Measurements from ENCODE around the gene IP6K2. TPM values are rescaled to one million over a fixed set of nuclear protein-coding genes. Genes with fewer than 3 reads are reported as not detected.
A peak's percentile ranks its signal among the peaks of the same experiment; 100 is the strongest.

IP6K2 gene
- total and polyA plus RNA-seq, 10 of the 15 experiments (the other 5 are each of a cell fraction or from before 2014, with no cell fraction given), result 25.8 to 95.9 (median 69.0) TPM

DNA sequence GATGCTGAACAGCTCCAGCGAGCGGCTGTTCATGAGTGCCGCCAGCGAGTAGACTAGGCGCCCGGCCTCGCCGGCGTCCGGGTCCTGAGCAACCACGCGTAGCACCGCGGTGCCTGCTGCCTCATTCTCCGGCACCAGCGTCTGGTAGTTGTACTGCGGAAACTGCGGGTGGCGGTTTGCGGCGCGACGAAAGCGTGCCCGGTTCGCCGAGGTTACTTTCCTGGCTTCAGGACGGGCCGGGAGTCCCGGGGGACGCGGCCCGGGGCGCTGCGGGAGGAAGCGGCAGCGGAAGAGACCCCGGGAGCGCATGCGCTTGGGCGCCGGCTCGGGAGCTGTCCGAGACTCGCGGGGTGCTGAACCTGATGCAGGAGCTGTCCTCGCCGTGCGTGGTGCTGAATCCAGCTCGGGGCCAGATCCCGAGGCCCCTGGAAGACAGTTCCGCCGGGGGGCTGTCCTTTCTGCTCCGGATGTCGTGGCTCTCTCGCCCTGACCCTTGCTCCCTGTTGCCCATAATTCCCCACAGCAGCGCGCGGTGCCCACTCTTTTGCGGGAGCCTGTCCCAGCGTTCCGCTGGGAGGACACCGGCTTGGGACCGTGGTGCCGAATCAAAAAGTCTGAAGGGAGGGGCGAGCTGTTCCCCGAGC, 55.4 kb downstream of the IP6K2 start (continued):
- TF ChIP-seq, protein P1, sequence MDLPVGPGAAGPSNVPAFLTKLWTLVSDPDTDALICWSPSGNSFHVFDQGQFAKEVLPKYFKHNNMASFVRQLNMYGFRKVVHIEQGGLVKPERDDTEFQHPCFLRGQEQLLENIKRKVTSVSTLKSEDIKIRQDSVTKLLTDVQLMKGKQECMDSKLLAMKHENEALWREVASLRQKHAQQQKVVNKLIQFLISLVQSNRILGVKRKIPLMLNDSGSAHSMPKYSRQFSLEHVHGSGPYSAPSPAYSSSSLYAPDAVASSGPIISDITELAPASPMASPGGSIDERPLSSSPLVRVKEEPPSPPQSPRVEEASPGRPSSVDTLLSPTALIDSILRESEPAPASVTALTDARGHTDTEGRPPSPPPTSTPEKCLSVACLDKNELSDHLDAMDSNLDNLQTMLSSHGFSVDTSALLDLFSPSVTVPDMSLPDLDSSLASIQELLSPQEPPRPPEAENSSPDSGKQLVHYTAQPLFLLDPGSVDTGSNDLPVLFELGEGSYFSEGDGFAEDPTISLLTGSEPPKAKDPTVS (IDR thresholded peaks at IDR 0.05; ENCODE audit: low read depth, low read length), result no peak
- TF ChIP-seq, protein P2, sequence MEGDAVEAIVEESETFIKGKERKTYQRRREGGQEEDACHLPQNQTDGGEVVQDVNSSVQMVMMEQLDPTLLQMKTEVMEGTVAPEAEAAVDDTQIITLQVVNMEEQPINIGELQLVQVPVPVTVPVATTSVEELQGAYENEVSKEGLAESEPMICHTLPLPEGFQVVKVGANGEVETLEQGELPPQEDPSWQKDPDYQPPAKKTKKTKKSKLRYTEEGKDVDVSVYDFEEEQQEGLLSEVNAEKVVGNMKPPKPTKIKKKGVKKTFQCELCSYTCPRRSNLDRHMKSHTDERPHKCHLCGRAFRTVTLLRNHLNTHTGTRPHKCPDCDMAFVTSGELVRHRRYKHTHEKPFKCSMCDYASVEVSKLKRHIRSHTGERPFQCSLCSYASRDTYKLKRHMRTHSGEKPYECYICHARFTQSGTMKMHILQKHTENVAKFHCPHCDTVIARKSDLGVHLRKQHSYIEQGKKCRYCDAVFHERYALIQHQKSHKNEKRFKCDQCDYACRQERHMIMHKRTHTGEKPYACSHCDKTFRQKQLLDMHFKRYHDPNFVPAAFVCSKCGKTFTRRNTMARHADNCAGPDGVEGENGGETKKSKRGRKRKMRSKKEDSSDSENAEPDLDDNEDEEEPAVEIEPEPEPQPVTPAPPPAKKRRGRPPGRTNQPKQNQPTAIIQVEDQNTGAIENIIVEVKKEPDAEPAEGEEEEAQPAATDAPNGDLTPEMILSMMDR (IDR thresholded peaks at IDR 0.05 in 2 of 3, conservative IDR thresholded peaks at IDR 0.05 in 1 of 3; ENCODE audit: control insufficient read depth in 2 of 3, extremely low read depth in 1 of 3, insufficient read depth in 1 of 3, low read depth in 3 of 3, low read length in 3 of 3), result no peak
- TF ChIP-seq GABPA (IDR thresholded peaks at IDR 0.05; ENCODE audit: low read depth) (no peak), KDM1A (IDR thresholded peaks at IDR 0.05; ENCODE audit: borderline replicate concordance) (no peak), YY1 (IDR thresholded peaks at IDR 0.05; ENCODE audit: low read depth, low read length) (no peak), LARP7 (IDR thresholded peaks at IDR 0.05) (peak; percentile 71; the same call in 1 of the 2 replicates), EED (IDR thresholded peaks at IDR 0.05; ENCODE audit: low read depth) (no peak), KAT2A (conservative IDR thresholded peaks at IDR 0.05; ENCODE audit: control insufficient read depth, low read depth, low read length) (no peak), NR2C1 (IDR thresholded peaks at IDR 0.05) (no peak), SPI1 (IDR thresholded peaks at IDR 0.05; ENCODE audit: borderline replicate concordance, insufficient read depth, low read depth, low read length) (no peak), ZNF622 (IDR thresholded peaks at IDR 0.05) (no peak), TCF7 (IDR thresholded peaks at IDR 0.05; ENCODE audit: borderline replicate concordance) (no peak), MTA2 (IDR thresholded peaks at IDR 0.05; ENCODE audit: low read depth) (no peak), HDGF (IDR thresholded peaks at IDR 0.05) (no peak), ZNF24 (IDR thresholded peaks at IDR 0.05) (no peak), ZNF207 (IDR thresholded peaks at IDR 0.05; ENCODE audit: borderline replicate concordance) (peak; percentile 60; the same call in 1 of the 2 replicates), WRNIP1 (IDR thresholded peaks at IDR 0.05; ENCODE audit: borderline replicate concordance, low read depth, low read length) (no peak)
- TF ChIP-seq, protein P3, sequence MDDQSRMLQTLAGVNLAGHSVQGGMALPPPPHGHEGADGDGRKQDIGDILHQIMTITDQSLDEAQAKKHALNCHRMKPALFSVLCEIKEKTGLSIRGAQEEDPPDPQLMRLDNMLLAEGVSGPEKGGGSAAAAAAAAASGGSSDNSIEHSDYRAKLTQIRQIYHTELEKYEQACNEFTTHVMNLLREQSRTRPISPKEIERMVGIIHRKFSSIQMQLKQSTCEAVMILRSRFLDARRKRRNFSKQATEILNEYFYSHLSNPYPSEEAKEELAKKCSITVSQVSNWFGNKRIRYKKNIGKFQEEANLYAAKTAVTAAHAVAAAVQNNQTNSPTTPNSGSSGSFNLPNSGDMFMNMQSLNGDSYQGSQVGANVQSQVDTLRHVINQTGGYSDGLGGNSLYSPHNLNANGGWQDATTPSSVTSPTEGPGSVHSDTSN (IDR thresholded peaks at IDR 0.05; ENCODE audit: insufficient replicate concordance, low read depth, low read length), result no peak
- TF ChIP-seq, protein P4, sequence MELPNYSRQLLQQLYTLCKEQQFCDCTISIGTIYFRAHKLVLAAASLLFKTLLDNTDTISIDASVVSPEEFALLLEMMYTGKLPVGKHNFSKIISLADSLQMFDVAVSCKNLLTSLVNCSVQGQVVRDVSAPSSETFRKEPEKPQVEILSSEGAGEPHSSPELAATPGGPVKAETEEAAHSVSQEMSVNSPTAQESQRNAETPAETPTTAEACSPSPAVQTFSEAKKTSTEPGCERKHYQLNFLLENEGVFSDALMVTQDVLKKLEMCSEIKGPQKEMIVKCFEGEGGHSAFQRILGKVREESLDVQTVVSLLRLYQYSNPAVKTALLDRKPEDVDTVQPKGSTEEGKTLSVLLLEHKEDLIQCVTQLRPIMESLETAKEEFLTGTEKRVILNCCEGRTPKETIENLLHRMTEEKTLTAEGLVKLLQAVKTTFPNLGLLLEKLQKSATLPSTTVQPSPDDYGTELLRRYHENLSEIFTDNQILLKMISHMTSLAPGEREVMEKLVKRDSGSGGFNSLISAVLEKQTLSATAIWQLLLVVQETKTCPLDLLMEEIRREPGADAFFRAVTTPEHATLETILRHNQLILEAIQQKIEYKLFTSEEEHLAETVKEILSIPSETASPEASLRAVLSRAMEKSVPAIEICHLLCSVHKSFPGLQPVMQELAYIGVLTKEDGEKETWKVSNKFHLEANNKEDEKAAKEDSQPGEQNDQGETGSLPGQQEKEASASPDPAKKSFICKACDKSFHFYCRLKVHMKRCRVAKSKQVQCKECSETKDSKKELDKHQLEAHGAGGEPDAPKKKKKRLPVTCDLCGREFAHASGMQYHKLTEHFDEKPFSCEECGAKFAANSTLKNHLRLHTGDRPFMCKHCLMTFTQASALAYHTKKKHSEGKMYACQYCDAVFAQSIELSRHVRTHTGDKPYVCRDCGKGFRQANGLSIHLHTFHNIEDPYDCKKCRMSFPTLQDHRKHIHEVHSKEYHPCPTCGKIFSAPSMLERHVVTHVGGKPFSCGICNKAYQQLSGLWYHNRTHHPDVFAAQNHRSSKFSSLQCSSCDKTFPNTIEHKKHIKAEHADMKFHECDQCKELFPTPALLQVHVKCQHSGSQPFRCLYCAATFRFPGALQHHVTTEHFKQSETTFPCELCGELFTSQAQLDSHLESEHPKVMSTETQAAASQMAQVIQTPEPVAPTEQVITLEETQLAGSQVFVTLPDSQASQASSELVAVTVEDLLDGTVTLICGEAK (IDR thresholded peaks at IDR 0.05; ENCODE audit: borderline replicate concordance), result peak; percentile 90

All from GM12878 (cell line).